Dendritic cell treated with granulocyte-macrophage colony-stimulating factor and Interleukin-4, amounts not matched to agents 40 ng/mL and 50 ng/mL, for 4 days (primary cell): ENCODE data around the gene ALDH1B1.

Source experiments
- H3K27ac Mint-ChIP-seq: one replicate; pipeline ENCODE4 v1.8.0; 2022; ENCODE audit warnings: mild to moderate bottlenecking, mixed read lengths
- H3K27me3 Mint-ChIP-seq: one replicate; pipeline ENCODE4 v1.8.0; 2022; ENCODE audit warnings: mild to moderate bottlenecking, mixed read lengths
- H3K36me3 Mint-ChIP-seq: one replicate; pipeline ENCODE4 v1.8.0; 2022; ENCODE audit warnings: low read depth, mixed read lengths
- H3K4me1 Mint-ChIP-seq: one replicate; pipeline ENCODE4 v1.8.0; 2022; ENCODE audit warnings: low read depth, mixed read lengths
- H3K4me3 Mint-ChIP-seq: one replicate; pipeline ENCODE4 v1.8.0; 2022; ENCODE audit warnings: mild to moderate bottlenecking, moderate library complexity, mixed read lengths
- H3K9me3 Mint-ChIP-seq: one replicate; pipeline ENCODE4 v1.8.0; 2022; ENCODE audit warnings: mixed read lengths
- intact Hi-C: fragments of 100-400 bp; cut with micrococcal nuclease; formaldehyde crosslinking; loops from one replicate; pipeline ENCODE4 v1.15.0; 2022

Gene ALDH1B1

DNA sequence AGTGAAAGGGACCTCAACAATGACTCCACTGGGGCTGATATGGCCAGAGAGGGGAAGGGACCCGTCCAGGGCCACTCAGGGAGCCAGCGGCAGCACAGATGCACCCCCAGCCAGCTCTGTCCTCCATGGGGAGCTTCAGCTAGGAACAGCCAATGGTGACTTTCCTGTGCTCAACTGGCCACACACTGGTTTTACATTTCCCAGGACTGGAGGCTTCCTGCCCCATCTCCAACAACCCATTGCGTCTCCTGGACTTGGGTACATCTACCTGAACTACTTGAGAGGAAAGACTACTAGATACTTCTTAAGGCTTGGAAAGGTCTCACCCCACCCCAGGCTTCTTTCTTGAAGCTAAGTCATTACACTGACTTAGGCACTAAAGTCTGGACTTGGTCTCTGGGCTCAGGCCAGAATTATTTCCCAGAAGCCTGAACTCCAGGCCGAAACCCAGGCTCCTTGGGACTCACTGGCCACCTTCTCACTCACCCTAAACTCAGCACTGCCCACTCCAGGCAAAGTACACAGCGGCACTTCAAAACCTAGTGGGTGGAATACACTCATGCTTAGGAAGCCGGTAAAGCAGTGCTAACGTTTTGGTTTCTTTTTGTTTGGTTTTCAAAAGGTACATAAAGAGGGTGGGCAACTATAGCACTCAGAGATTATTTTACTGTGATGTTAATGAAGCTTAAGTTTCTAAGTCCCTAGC, 30.2 kb downstream of the ALDH1B1 start:
- Mint-ChIP-seq H3K36me3 (no peaks in the 10 kb centered on the region), H3K4me3 (no peak overlapping the region), H3K27ac (no peak overlapping the region), H3K27me3 (peaks cover 51% of the 10 kb centered on the region), H3K4me1 (no peaks in the 10 kb centered on the region), H3K9me3 (no peaks in the 10 kb centered on the region)
- intact Hi-C loops = no loop called here

DNA sequence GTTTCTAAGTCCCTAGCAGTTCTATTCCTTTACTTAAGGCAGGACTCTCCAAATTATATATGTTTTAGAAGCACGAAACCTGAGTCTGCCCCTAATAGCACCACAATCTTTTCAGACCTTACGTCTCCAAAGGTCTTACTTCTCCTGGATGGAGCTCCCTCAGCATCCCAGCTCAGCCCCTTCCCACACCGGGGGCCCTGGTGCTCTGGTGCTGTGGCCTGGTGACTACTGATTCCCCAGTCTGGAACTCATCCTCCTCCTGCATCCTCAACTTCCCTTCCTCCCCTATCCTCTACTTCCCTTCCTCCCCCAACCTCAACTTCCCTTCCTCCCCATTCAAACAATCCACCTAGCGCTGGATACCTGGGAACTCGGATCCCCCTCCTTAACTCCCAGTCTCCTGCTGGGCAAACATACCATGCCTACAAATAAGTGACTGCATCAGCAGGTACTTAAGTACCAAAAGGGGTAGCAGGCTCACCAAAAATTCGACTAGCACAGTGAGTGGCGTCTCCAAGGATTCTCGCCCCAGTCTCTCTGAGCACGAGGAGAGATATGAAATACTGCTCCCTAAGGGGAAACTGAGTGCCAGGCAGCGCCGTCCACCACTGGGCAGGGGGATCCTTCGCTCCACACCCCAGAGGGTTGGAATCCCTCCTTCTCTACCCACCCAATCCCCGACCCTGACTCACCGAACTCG, 30.9 kb downstream of the ALDH1B1 start:
- Mint-ChIP-seq H3K27ac (no peak overlapping the region), H3K4me3 (no peak overlapping the region), H3K4me1 (no peaks in the 10 kb centered on the region), H3K36me3 (no peaks in the 10 kb centered on the region), H3K9me3 (no peaks in the 10 kb centered on the region), H3K27me3 (peaks cover 53% of the 10 kb centered on the region)
- intact Hi-C loops = no loop called here

DNA sequence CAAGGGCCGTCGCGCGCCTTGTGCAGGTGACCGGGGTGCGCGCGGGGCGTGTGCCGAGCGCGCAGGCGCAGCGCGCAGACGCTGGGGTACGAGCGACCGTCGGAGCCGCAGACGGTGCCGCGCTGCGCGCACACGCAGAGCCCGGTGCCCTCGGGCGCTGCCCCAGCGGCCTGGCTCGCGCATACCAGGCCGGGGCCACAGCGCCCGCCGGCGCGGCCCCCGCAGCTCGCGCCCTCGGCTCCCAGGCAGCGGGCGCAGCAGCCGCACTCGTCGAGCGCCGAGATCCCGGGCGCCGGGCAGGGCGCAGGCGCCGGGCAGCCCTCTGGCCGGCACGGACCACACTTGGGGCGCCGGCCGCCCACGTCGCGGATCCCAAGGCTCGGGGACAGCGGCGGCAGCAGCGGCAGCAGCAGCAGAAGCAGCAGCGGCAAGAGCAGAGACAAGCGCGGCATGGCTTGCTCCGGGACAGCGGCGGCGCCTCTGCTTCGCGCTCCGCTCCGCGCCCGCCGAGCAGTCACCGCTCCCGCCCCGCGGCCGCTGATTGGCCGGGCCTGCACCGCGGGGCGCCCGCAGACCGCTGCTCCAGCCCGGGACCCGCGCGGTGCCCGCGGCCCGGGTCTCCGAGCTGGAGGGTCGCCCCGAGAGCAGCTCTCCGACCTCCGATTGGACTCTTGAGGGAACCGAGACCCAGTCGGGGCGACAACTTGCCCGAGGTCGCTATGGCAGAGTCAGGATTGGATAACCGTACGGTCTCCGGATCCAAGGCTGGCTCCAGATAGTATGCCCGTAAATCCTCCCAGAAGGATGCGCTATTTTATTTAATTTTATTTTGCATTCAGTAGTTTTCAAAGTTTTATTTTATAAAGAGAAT, 31.7 kb downstream of the ALDH1B1 start, which contains the start of gene IGFBPL1:
Gene IGFBPL1, minus strand, starts transcription at position 482 of the 871 bp plus-strand sequence. Its CDS starts 30 bp downstream, at position 452.
- no peak within 1 kb of the TSS for H3K27ac Mint-ChIP-seq
- H3K4me3 Mint-ChIP-seq = no peak within 1 kb of the TSS
- peaks cover 53% of the 10 kb centered on the region for H3K27me3 Mint-ChIP-seq

DNA sequence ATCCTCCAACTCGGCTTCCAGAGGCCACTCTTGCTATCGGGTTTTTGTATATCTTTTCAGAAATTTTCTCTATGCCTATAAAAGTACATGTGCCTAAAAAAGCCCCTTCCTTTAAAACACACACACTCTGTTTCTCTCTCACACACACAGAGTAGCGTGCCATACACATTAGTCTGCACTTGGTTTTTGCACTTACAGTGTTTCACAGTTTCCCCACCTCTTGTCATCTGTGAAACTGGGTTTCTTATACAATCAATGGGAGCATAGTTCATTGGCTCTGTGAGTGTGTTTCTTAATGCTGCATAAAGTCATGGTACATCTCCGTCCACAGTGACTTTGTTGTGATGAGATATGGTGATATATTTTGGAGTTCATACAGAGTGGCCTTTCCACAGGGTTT, 32.4 kb downstream of the ALDH1B1 start:
- Mint-ChIP-seq H3K4me1 (no peaks in the 10 kb centered on the region), H3K36me3 (no peaks in the 10 kb centered on the region), H3K4me3 (no peak overlapping the region), H3K9me3 (no peaks in the 10 kb centered on the region), H3K27ac (no peak overlapping the region), H3K27me3 (peaks cover 50% of the 10 kb centered on the region)
- intact Hi-C loops = no loop called here

More for the DNA sequence above, 31.7 kb downstream of the ALDH1B1 start, which contains the start of gene IGFBPL1:
- intact Hi-C loops = no loop called here
- Mint-ChIP-seq H3K9me3 (no peaks in the 10 kb centered on the region), H3K36me3 (no peaks in the 10 kb centered on the region), H3K4me1 (no peaks in the 10 kb centered on the region)

DNA sequence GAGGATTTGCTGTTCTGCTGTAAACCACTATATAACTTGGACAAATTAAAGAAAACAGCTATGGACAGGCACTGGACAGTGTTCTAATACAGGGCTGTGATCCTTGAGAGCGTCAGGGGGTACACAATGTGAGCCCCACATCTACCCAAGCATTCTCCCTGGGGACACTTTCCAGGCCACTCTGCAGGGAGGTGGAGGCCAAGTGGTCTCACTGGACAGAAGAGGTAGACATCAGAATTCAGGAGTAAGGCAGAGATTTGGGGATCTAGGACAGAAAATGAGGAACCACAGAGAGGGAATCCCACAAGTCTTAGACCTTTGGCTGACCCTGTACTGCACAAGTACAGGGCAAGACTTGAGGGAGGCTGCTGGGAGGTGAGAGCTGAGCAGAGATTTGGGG, 35.6 kb downstream of the ALDH1B1 start:
- Mint-ChIP-seq H3K4me3 (no peak overlapping the region), H3K36me3 (no peaks in the 10 kb centered on the region), H3K27ac (no peak overlapping the region), H3K4me1 (no peaks in the 10 kb centered on the region), H3K27me3 (peaks cover 32% of the 10 kb centered on the region), H3K9me3 (no peaks in the 10 kb centered on the region)
- intact Hi-C loops = no loop called here

DNA sequence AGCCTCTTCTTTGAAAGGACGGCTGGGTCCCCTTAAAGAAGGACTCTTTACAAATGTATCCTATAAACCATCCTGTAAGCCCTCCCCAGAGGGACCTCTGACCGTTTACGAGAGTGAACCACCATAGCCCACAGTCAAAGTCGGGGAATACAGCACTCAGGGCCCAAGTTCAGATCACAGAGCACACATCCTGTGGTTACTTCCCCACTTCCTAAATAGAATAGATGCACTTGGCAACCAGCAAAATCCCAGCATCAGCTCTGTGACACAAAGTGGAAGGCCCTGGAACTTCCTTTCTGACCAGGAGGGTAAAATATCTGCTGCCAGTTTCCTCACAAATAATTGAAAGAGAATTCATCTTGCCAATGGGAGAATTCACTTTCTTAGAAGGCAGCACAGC, 38.6 kb downstream of the ALDH1B1 start:
- intact Hi-C loops = no loop called here
- Mint-ChIP-seq H3K27me3 (peaks cover 12% of the 10 kb centered on the region), H3K9me3 (no peaks in the 10 kb centered on the region), H3K4me3 (no peak overlapping the region), H3K36me3 (no peaks in the 10 kb centered on the region), H3K27ac (no peak overlapping the region), H3K4me1 (no peaks in the 10 kb centered on the region)

DNA sequence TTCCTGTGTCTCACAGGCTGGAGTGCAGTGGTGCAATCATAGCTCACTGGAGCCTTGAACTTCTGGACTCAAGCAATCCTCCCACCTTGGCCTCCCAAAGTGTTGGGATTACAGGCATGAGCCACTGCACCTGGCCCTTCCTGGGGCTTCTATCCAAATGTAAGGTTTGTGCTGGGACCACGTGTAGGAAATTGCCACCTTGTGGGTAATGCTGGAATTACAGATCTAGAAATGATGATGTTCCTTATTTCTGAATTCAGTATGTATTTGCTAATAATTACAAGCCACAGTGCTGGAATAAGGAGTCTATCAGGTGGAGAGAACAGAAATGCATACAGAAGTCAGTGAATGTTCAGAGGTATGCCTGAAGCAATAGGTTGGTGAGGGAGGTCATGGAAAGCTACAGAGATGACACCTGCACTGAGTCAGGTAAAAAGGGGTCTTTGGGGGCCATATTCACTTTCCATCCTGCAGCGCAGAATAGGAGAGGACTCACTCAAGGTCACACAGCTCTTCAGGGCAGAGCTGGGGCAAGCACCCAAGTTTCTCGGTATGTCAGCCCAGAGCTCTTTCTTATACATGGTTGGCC, 40.5 kb downstream of the ALDH1B1 start:
- peaks cover 3% of the 10 kb centered on the region for H3K27me3 Mint-ChIP-seq
- intact Hi-C loops = no loop called here

DNA sequence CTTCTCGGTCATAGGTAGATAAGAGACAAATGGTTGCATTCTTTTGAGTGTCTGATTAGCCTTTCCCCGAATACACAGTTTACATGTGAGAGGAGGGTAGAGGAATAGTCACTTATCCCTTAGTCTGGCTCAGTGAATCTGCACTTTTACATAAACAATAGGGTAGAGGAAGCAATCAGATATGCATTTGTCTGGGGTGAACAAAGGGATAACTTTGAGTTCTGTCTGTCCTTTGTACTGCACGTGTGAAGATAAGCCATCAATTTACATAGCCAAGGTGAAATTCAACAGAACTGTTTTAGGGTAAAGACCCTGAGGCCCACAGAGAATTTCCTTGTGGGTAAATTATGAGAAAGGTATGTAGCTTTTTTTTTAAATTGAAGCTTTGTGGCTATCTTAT, 41.9 kb downstream of the ALDH1B1 start:
- no peaks in the 10 kb centered on the region for H3K9me3 Mint-ChIP-seq
- no peak overlapping the region for H3K4me3 Mint-ChIP-seq
- peaks cover 11% of the 10 kb centered on the region for H3K4me1 Mint-ChIP-seq
- H3K27me3 Mint-ChIP-seq = peaks cover 6% of the 10 kb centered on the region
- no peak overlapping the region for H3K27ac Mint-ChIP-seq
- intact Hi-C loops = no loop called here
- no peaks in the 10 kb centered on the region for H3K36me3 Mint-ChIP-seq

More for the DNA sequence above, 40.5 kb downstream of the ALDH1B1 start:
- Mint-ChIP-seq H3K36me3 (no peaks in the 10 kb centered on the region), H3K9me3 (no peaks in the 10 kb centered on the region), H3K4me3 (no peak overlapping the region), H3K27ac (no peak overlapping the region), H3K4me1 (peaks cover 10% of the 10 kb centered on the region)

DNA sequence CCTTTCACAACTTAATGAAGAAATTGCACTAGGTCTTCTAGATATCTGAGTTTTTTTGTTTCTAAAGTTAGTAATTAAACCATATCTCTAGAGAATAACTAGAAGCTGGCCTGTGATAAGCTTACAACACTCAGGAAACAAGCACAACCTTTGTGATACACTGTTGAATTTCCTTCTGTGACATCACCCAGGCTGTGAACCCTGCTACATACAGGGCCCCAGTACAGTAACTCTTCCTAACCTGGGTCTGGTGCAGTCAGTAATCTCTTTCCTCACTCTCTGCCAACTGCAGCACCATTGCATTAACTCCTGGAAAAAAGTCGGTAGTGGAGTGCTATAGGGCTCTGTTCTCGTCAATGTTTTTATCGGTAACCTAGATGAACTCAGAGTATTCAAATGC, 42.4 kb downstream of the ALDH1B1 start:
- H3K4me3 Mint-ChIP-seq = no peak overlapping the region
- no peaks in the 10 kb centered on the region for H3K36me3 Mint-ChIP-seq
- no peak overlapping the region for H3K27ac Mint-ChIP-seq
- peaks cover 6% of the 10 kb centered on the region for H3K27me3 Mint-ChIP-seq
- H3K4me1 Mint-ChIP-seq = peaks cover 11% of the 10 kb centered on the region
- intact Hi-C loops = no loop called here
- H3K9me3 Mint-ChIP-seq = no peaks in the 10 kb centered on the region

DNA sequence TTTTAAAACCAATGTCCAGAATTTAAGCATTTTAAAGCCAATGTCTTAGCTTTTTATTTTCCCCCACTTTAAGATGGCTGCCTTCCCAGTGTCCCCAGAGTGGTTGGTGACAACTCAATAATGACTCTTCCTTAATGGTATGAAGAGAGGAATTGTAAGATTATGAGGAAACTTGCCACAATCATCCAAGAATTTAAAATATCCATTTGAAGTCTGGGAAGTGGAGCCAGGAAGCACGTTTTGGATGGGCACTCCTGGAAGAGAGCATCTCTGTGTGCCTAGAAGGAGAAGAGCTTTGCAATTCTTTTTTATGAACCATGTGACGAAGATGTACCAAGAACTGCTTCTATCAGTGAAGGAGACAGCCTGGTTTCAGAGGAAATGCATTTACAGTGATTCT, 43.0 kb downstream of the ALDH1B1 start:
- intact Hi-C loops = no loop called here
- Mint-ChIP-seq H3K4me3 (no peak overlapping the region), H3K4me1 (peaks cover 16% of the 10 kb centered on the region), H3K36me3 (no peaks in the 10 kb centered on the region), H3K27me3 (peaks cover 6% of the 10 kb centered on the region), H3K27ac (no peak overlapping the region), H3K9me3 (no peaks in the 10 kb centered on the region)

DNA sequence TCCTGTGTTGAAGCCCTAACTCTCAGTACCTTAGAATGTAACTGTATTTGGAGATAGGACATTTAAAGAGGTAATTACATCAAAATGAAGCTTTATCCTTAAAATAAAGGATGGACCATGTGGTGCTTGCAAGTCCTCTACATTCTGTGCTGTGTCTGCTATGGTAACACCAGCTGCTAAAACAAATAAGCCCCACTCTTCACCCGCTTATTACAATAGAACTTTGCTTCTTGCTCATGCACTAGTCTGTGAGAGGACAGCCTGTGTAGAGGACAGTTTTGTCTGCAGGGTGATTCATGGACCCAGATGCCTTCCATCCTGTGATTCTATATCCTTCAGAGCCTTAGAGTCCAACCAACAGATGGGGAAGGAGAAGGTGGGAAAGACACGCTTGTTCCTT, 44.2 kb downstream of the ALDH1B1 start:
- H3K4me1 Mint-ChIP-seq = peaks cover 18% of the 10 kb centered on the region
- intact Hi-C loops = no loop called here
- H3K4me3 Mint-ChIP-seq = no peak overlapping the region
- H3K36me3 Mint-ChIP-seq = no peaks in the 10 kb centered on the region
- H3K9me3 Mint-ChIP-seq = no peaks in the 10 kb centered on the region
- H3K27me3 Mint-ChIP-seq = peaks cover 6% of the 10 kb centered on the region
- H3K27ac Mint-ChIP-seq = no peak overlapping the region

DNA sequence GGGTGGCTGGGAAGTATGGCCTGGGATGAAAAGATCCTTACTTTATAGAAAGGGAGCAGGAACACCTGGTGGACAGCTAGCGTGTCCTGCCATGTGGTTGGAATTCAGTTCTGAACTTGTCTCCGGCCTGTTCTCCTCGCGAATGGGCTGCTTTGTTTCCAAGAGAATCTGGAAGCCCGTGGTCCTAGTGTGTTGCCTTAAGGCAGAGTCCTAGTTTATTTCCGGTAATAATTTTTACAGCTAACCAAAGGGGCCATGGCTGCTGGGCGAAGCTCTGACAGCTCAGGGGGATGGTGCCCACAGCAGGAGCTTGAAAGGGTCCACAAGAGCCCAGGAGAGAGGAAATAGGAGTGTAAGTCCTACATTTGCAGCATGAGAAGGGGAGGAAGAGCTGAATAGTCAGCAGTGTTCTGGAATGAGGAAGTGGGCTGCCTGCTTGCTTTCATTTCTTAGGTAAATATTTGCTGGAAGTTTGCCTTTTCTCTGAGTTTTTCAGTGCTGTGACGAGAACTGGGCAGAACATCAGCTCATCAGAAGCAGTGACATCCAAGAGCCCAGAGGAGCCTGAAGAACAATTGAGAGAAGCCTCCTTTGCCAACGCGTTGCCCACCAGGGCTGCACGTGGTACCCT, 44.8 kb downstream of the ALDH1B1 start:
- H3K4me3 Mint-ChIP-seq = no peak overlapping the region
- H3K27ac Mint-ChIP-seq = no peak overlapping the region
- intact Hi-C loops = no loop called here
- H3K27me3 Mint-ChIP-seq = peaks cover 6% of the 10 kb centered on the region
- H3K9me3 Mint-ChIP-seq = no peaks in the 10 kb centered on the region
- H3K4me1 Mint-ChIP-seq = peaks cover 18% of the 10 kb centered on the region
- H3K36me3 Mint-ChIP-seq = no peaks in the 10 kb centered on the region

DNA sequence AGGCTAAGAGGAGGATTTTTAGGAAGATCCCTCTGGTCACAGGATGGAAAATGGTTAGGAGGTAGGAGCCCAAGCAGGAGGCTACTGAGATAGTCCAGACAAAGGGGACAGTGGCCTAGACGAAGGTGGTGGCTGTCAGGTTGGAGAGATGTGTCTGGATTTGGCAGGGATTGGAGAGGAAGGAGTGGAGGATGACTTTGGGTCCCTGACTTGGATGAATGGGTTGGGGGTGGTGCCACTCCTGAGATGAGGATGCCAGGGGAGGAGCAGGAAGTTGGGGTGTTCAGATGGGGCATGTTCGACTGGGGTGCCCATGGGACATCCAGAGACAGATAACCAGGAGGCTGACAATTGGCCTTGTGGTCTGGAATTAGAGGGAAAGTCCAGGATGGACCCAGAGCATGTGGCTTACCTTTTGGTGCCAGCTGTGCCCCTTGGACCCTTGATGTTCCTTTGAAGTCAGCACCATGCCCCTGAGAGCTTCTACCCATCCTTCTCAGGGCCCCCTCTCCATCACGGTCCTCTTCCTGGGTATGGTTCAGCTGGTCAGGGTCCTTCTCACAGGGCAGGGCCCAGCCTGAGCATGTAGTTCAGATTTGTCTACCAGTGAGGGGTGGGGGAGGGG, 46.9 kb downstream of the ALDH1B1 start:
- H3K4me3 Mint-ChIP-seq = no peak overlapping the region
- H3K4me1 Mint-ChIP-seq = peaks cover 18% of the 10 kb centered on the region
- peak overlapping the region; percentile 16 for H3K27ac Mint-ChIP-seq
- no peaks in the 10 kb centered on the region for H3K9me3 Mint-ChIP-seq
- H3K36me3 Mint-ChIP-seq = no peaks in the 10 kb centered on the region
- intact Hi-C loops = no loop called here
- H3K27me3 Mint-ChIP-seq = peaks cover 4% of the 10 kb centered on the region
